NT2/D1 (cell line): ENCODE results near the gene ELAVL3.
"Not testable (repeated sequence)": the region's sequence is repeated elsewhere in the genome, so short reads cannot be mapped to it uniquely, and the experiment has no call there.

Source experiments
- DNase-seq: peaks from one replicate; pipeline ENCODE4 v3.0.0-alpha.2; 2011; ENCODE audit warnings: low read depth, low spot score
- H3K27me3 ChIP-seq: 2 replicates; pipeline ENCODE4 v1.6.0; 2011; ENCODE audit warnings: mild to moderate bottlenecking; ENCODE audit not compliant: insufficient read length, insufficient read depth
- H3K36me3 ChIP-seq: 2 replicates; pipeline ENCODE4 v1.6.1; 2011; ENCODE audit warnings: mild to moderate bottlenecking, low read length, mixed read lengths; ENCODE audit not compliant: insufficient read depth, insufficient read length
- H3K4me1 ChIP-seq: 2 replicates; pipeline ENCODE4 v1.5.1; 2011; ENCODE audit not compliant: insufficient read depth, insufficient read length
- H3K4me3 ChIP-seq: 2 replicates; pipeline ENCODE4 v1.5.1; 2011; ENCODE audit warnings: low read depth; ENCODE audit not compliant: insufficient read length
- H3K9ac ChIP-seq: 2 replicates; pipeline ENCODE4 v1.6.0; 2011; ENCODE audit warnings: low read depth; ENCODE audit not compliant: insufficient read length
- H3K9me3 ChIP-seq: 2 replicates; pipeline ENCODE4 v1.5.1; 2011; ENCODE audit warnings: mild to moderate bottlenecking, low read length; ENCODE audit not compliant: insufficient read depth
- SUZ12 ChIP-seq: IDR thresholded peaks from 2 replicates; pipeline ENCODE4 v1.6.1; 2011; ENCODE audit not compliant: insufficient read length, insufficient read depth; ENCODE audit errors: extremely low read depth
- YY1 ChIP-seq: IDR thresholded peaks from 2 replicates; pipeline ENCODE4 v1.6.1; 2011; ENCODE audit not compliant: insufficient read length, insufficient read depth
- ZNF274 ChIP-seq: IDR thresholded peaks from 2 replicates; pipeline ENCODE4 v1.6.1; 2011; ENCODE audit warnings: mild to moderate bottlenecking, low read depth, low read length

ELAVL3 gene

DNA sequence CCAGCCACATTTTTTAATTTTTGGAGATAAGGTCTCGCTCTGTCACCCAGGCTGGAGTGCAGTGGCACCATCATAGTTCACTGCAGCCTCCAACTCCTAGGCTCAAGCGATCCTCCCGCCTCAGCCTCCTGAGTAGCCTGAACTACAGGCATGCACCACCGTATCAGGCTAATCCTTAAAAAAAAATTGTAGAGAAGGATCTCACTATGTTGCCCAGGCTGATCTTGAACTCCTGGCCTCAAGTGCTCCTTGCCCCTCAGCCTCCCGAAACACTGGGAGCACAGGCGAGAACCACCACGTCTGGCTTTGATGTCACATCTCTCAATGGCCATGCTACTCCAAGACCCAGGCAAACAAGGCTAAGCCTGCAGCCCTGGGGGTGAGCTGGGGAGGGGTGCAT is 24.2 kb downstream of the ELAVL3 start:
- Histone ChIP-seq H3K9me3 (no peaks in the 10 kb centered on the region), H3K27me3 (no peaks in the 10 kb centered on the region), H3K4me3 (no peak overlapping the region), H3K9ac (no peak overlapping the region), H3K36me3 (no peaks in the 10 kb centered on the region), H3K4me1 (peaks cover 15% of the 10 kb centered on the region)
- TF ChIP-seq ZNF274 = no peak
- TF ChIP-seq SUZ12 = no peak
- no peak for TF ChIP-seq YY1
- no peak for DNase-seq

DNA sequence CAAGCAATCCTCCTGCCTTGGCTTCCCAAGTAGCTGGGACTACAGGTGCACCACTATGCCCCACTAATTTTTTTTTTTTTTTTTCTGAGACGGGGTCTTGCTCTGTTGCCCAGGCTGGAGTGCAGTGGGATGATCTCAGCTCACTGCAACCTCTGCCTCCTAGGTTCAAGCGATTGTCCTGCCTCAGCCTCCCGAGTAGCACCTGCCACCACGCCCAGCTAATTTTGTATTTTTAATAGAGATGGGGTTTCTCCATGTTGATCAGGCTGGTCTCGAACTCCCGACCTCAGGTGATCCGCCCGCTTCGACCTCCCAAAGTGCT is 25.7 kb downstream of the ELAVL3 start:
- not testable (repeated sequence) for DNase-seq, H3K4me3 ChIP-seq, H3K36me3 ChIP-seq, H3K9me3 ChIP-seq, H3K9ac ChIP-seq, H3K27me3 ChIP-seq
- H3K4me1 ChIP-seq = peaks cover 20% of the 10 kb centered on the region

DNA sequence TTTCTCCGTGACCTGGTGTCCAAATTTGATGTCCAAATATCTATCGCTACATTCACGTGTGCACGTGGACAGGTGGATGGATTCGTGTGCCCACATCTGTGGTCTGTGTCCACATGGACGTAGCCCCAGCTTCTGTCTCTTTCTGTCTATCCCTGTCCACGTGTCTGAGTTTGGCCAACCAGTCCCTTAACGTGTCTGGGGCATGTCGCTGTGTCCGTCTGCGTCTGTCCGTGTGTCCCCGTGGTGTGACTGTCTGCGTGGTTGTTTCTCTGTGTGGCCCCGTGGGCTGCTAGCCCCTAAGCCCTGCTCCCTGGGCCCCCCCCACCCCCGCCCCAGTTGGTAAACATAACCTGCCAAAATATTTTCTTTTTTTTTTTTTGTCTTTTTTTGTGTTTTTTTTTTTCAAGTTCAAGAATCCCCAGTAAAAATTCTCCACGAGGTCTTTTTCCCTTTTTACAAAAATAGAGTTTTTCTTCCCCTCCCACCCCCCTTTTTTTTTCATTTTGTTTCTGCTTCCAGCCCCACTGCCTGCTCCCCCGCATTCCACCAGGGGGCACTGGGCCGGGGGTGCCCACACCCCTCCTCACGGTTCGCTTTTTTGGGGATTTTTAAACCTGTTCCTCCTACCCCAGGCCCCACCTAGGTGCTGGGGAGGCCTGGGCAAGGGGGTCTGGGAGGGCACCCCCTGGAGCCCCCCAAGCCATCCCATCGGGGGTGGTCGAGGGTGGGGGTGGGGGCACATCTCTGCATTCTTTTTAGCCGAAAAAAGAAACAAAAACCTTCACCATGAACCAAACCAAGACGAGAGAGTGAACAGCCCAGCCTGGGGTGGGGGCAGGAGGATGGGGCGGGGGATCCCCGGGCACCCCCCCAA is 27.1 kb downstream of the ELAVL3 start:
- H3K4me1 ChIP-seq = peaks cover 22% of the 10 kb centered on the region
- peak overlapping the region; percentile 11 for H3K9ac ChIP-seq
- no peak overlapping the region for H3K4me3 ChIP-seq
- no peaks in the 10 kb centered on the region for H3K27me3 ChIP-seq
- H3K36me3 ChIP-seq = peaks cover 23% of the 10 kb centered on the region
- TF ChIP-seq SUZ12 (no peak), YY1 (no peak), ZNF274 (no peak)
- DNase-seq = no peak
- H3K9me3 ChIP-seq = no peaks in the 10 kb centered on the region

DNA sequence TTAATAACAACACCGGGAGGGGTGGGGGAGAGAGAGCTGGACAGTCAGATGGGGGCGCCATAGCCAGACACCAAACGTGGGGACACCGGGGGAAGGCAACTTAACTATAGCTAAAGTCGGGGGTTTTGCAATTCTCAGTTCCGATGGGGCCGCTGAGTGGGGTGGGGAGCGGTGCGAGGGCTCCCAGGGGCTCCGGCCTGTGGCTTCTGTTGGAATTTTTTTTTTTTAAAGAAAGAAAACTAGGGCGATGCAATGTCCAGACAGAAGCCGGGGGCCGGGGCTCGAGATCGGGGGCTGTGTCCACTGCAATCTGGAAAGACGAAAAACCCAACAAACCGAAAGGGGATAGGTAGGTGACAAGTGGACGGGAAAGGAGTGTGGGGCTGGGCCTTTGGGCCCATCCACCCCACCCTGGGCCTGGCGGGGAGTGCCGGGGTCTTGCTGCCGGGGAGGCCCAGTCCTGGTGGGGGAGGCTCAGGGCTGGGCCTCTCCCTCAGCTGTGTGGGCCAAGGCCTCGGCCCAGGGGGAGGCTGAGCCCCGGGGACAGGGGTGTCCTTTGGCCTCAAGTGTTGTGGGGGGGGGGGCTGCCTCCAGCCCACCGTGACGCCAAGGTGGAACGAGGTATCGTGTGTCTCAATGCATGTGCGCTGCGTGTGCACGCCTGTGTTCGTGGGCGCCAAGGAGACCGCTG is 28.1 kb downstream of the ELAVL3 start:
- no peak for TF ChIP-seq ZNF274
- no peak for TF ChIP-seq SUZ12
- TF ChIP-seq YY1 = no peak
- H3K4me3 ChIP-seq = no peak overlapping the region
- peaks cover 32% of the 10 kb centered on the region for H3K36me3 ChIP-seq
- no peak for DNase-seq
- no peaks in the 10 kb centered on the region for H3K9me3 ChIP-seq
- H3K9ac ChIP-seq = peak overlapping the region; percentile 11
- peaks cover 22% of the 10 kb centered on the region for H3K4me1 ChIP-seq
- no peaks in the 10 kb centered on the region for H3K27me3 ChIP-seq

DNA sequence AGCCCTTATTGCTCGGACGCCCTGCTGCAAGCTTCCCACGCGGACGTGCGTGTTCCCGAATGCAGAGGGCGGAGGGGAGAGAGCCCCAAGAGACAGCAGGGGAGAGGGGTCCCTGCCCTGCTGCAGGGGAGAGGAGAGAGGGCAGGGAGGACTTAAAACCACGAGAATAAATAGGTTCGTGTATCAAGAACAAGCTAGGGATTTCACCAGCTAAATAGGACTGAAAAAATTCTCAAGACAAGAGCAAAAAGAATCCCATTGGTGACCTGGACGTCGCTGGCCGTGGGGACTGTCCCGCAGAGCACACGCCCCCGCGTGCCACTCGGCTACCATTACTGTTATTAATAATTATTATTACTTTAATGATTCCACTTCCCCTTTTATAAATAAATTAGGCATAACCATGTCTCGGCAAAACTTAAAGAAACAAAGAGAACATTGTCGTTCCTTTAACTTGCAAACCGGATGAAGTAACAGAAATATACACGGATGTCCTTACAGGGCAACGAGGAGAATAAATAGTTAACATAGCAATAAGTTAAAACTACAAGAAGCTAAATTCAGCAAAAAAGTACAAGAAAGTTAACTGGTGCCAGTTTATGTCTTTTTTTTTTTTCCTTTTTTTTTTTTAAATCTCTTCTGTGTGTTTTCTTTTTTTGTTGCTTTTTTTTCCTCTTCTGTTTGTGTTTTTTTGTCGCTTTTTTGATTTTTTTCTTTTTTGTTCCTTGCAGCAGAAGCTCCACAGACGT is 28.8 kb downstream of the ELAVL3 start:
- H3K27me3 ChIP-seq = no peaks in the 10 kb centered on the region
- peaks cover 18% of the 10 kb centered on the region for H3K4me1 ChIP-seq
- peaks cover 39% of the 10 kb centered on the region for H3K36me3 ChIP-seq
- H3K9ac ChIP-seq = no peak overlapping the region
- no peak overlapping the region for H3K4me3 ChIP-seq
- no peak for DNase-seq
- no peak for TF ChIP-seq SUZ12
- no peak for TF ChIP-seq ZNF274
- TF ChIP-seq YY1 = no peak
- H3K9me3 ChIP-seq = no peaks in the 10 kb centered on the region

DNA sequence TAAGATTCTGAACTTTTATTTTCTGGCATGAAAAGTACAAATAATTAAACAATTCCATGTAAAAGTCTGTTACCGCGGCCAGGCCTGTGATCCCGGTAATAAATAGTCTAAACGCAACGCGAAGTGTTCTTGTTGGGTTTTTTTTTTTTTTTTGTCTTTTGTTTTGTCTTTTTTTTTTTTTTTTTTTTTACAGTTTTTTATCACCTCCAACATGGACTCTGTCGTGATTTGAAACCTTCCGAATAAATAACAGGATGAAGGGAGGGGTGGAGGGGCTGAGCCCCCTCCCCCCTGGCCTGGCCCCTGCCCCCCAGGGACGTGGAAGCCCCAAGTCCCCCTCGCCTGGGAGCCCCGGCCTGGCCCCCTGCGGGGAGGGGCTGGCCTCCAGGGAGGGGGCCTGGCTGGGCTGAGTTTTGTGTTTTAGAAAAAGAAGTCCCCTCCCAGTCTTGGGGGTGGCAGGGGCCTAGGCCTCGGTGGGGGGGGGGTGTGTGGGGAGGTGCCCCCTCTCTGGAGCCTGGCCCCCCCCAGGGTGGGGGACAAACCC is 29.4 kb downstream of the ELAVL3 start:
- Histone ChIP-seq H3K27me3 (no peaks in the 10 kb centered on the region), H3K4me1 (peaks cover 16% of the 10 kb centered on the region), H3K9me3 (no peaks in the 10 kb centered on the region), H3K36me3 (peaks cover 45% of the 10 kb centered on the region), H3K4me3 (no peak overlapping the region), H3K9ac (no peak overlapping the region)
- no peak for TF ChIP-seq SUZ12
- TF ChIP-seq YY1 = no peak
- no peak for DNase-seq

DNA sequence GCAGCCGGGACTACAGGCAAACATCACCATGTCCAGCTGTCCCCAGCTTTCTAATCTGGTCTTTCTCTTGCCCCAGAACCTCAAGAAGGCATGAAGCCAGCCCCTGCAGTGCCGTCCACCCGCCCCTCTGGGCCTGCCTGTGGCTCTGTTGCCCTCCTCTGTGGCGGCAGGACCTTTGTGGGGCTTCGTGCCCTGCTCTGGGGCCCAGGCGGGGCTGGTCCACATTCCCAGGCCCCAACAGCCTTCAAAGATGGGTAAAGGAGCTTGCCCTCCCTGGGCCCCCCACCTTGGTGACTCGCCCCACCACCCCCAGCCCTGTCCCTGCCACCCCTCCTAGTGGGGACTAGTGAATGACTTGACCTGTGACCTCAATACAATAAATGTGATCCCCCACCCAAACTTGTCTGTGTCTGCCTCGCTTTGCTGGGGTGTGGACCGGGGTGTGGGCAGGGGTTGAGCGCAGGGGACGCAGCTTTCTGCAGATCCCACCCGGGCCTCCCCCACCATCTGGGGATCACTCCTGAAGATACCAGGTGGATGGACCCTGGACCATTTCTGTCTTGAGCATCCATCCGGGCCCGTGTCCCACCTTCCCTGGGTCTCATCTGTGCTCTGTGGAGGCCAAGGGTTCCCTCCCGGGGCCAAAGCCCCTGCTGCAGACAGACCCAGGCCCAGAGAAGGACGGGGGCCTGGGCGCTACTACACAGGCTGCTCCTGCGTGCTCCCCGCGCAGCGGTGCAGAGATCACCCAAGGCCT is 30.1 kb downstream of the ELAVL3 start:
- TF ChIP-seq ZNF274 (no peak), SUZ12 (no peak), YY1 (no peak)
- Histone ChIP-seq H3K4me1 (peaks cover 20% of the 10 kb centered on the region), H3K27me3 (no peaks in the 10 kb centered on the region), H3K9ac (no peak overlapping the region), H3K36me3 (peaks cover 51% of the 10 kb centered on the region), H3K9me3 (no peaks in the 10 kb centered on the region), H3K4me3 (no peak overlapping the region)
- DNase-seq = no peak
